Measurements from ENCODE around the gene STAG2.

GRCh38 chrX:124042042-124042441, 80.5 kb downstream of the STAG2 start:
- TF ChIP-seq POLR2A (IDR thresholded peaks at IDR 0.05; ENCODE audit: insufficient read depth in 1 of 2, low read depth in 2 of 2, low read length in 2 of 2), result no peak
- TF ChIP-seq, protein P1, sequence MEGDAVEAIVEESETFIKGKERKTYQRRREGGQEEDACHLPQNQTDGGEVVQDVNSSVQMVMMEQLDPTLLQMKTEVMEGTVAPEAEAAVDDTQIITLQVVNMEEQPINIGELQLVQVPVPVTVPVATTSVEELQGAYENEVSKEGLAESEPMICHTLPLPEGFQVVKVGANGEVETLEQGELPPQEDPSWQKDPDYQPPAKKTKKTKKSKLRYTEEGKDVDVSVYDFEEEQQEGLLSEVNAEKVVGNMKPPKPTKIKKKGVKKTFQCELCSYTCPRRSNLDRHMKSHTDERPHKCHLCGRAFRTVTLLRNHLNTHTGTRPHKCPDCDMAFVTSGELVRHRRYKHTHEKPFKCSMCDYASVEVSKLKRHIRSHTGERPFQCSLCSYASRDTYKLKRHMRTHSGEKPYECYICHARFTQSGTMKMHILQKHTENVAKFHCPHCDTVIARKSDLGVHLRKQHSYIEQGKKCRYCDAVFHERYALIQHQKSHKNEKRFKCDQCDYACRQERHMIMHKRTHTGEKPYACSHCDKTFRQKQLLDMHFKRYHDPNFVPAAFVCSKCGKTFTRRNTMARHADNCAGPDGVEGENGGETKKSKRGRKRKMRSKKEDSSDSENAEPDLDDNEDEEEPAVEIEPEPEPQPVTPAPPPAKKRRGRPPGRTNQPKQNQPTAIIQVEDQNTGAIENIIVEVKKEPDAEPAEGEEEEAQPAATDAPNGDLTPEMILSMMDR (CRISPR knock-in tag; IDR thresholded peaks at IDR 0.05), result no peak

Data from HepG2 (cell line).